ENCODE data around the gene TLDC2. TPM values are rescaled to one million over a fixed set of nuclear protein-coding genes. Genes with fewer than 3 reads are reported as not detected.
A peak's percentile ranks its signal among the peaks of the same experiment; 100 is the strongest.

The TLDC2 gene
- polyA plus RNA-seq, 3 donors, result not detected

DNA sequence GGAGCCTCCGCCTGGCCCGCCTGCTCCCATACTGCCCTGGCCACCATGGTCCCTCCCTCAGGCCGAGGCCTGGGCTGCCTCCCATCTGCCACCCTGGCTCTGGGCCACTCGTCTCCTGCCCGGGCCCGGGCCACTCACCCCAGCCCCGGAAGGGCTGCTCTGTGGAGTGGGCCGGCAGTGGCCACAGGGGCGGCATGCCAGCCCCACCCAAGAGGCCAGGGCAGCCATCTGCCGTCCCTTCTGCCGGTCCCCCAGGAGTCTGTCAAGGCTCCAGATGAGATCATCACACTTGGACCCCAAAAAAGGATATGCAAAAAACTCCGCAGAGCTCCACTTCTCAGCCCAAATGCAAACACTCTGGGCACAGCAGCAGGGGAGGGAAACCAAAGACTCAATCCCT, 23.8 kb upstream of the TLDC2 start:
- Histone ChIP-seq H3K9ac (ENCODE audit: insufficient read depth, low read length, poor library complexity, severe bottlenecking) (no peak overlapping the region), H3K79me2 (ENCODE audit: insufficient read depth, low read length) (peaks cover 4% of the 10 kb centered on the region), H3K4me3 (replicated peaks in 1 of 3; ENCODE audit: low read depth in 2 of 3, low read length in 3 of 3) (no peak overlapping the region), H3K27me3 (ENCODE audit: control insufficient read depth in 2 of 2, insufficient read depth in 2 of 2, low read length in 2 of 2) (no peaks in the 10 kb centered on the region), H4K20me1 (ENCODE audit: insufficient read depth, low read length) (peaks cover 46% of the 10 kb centered on the region), H3K9me3 (replicated peaks in 1 of 2; ENCODE audit: control insufficient read depth in 1 of 2, insufficient read depth in 1 of 2, low read length in 2 of 2) (no peaks in the 10 kb centered on the region), H3K4me2 (replicated peaks; ENCODE audit: extremely low read depth, low read length, poor library complexity, severe bottlenecking) (no peak overlapping the region), H2AFZ (ENCODE audit: insufficient read depth, low read depth, low read length, poor library complexity, severe bottlenecking) (no peak overlapping the region), H3K27ac (ENCODE audit: low read depth in 1 of 2, low read length in 2 of 2) (no peak overlapping the region), H3K4me1 (ENCODE audit: control insufficient read depth in 1 of 2, insufficient read depth in 2 of 2, low read length in 2 of 2) (peaks cover 10 to 19% of the 10 kb centered on the region in 2 donors), H3K36me3 (replicated peaks in 1 of 2; ENCODE audit: control insufficient read depth in 1 of 2, insufficient read depth in 2 of 2, low read length in 2 of 2) (peaks cover 3 to 7% of the 10 kb centered on the region in 2 donors)
- Mint-ChIP-seq H3K27ac (no peak overlapping the region), H3K9me3 (peaks cover 0 to 5% (median 3%) of the 10 kb centered on the region in 7 donors), H3K4me3 (no peak overlapping the region), H3K27me3 (ENCODE audit: low read depth in 3 of 3) (peaks cover 0 to 5% (median 0%) of the 10 kb centered on the region in 3 donors), H3K36me3 (peaks cover 9 to 12% of the 10 kb centered on the region in 2 donors), H3K4me1 (peaks cover 33% of the 10 kb centered on the region)
- DNase-seq, result no peak
- intact Hi-C loops (cut with micrococcal nuclease), result no loop called here
- TF ChIP-seq, protein P1, sequence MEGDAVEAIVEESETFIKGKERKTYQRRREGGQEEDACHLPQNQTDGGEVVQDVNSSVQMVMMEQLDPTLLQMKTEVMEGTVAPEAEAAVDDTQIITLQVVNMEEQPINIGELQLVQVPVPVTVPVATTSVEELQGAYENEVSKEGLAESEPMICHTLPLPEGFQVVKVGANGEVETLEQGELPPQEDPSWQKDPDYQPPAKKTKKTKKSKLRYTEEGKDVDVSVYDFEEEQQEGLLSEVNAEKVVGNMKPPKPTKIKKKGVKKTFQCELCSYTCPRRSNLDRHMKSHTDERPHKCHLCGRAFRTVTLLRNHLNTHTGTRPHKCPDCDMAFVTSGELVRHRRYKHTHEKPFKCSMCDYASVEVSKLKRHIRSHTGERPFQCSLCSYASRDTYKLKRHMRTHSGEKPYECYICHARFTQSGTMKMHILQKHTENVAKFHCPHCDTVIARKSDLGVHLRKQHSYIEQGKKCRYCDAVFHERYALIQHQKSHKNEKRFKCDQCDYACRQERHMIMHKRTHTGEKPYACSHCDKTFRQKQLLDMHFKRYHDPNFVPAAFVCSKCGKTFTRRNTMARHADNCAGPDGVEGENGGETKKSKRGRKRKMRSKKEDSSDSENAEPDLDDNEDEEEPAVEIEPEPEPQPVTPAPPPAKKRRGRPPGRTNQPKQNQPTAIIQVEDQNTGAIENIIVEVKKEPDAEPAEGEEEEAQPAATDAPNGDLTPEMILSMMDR (IDR thresholded peaks at IDR 0.05), result no peak
- WGBS (ENCODE audit: insufficient coverage), result 97% methylated on average over 9 of the region's 12 CpGs

DNA sequence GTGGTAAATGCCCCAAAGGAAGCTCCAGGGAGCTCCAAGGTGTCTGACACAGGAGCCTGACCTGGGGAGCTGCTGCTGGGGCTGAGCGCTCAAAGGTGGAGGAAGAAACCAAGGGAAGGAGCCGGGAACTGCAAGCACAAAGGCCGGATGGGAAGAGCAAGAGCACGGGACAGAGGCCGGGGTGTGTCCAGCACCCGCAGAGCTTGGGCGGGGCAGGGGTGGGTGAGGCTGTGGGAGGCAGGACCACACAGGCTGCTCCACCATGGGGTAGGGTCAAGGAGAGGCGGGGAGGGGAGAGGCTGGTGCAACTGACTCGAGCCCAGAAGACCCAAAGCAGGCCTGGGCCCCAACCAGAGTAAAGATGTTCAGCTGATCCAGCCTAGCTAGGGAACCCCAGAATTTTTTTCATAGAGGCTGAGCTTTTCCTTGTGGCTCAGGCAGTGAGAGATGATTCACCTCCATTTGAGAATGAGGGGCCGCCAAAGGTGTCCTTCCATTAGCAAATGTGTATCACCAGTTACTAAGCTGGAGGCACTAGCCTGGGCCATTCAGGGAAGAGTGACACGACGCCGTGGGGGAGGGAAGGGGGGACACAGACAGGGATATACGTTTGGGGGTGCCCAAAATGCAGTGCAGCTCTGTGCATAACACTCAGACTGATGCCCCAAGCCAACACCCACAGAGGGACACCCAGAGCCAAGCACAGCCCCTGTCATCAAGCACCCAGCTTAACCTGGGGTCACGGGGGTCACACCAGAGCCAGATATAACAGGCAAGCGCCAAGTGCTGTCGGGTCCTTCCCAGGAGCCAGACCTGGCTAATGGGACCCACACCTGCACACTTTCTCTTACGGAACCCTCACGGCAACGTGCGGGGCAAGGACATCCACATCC, 21.3 kb upstream of the TLDC2 start:
- Histone ChIP-seq H3K27ac (ENCODE audit: low read depth in 1 of 2, low read length in 2 of 2) (no peak overlapping the region), H2AFZ (ENCODE audit: insufficient read depth, low read depth, low read length, poor library complexity, severe bottlenecking) (no peak overlapping the region), H3K4me1 (ENCODE audit: control insufficient read depth in 1 of 2, insufficient read depth in 2 of 2, low read length in 2 of 2) (peaks cover 10% of the 10 kb centered on the region in 2 donors), H3K36me3 (replicated peaks in 1 of 2; ENCODE audit: control insufficient read depth in 1 of 2, insufficient read depth in 2 of 2, low read length in 2 of 2) (peaks cover 3 to 7% of the 10 kb centered on the region in 2 donors), H3K4me3 (replicated peaks in 1 of 3; ENCODE audit: low read depth in 2 of 3, low read length in 3 of 3) (no peak overlapping the region), H3K27me3 (ENCODE audit: control insufficient read depth in 2 of 2, insufficient read depth in 2 of 2, low read length in 2 of 2) (no peaks in the 10 kb centered on the region), H3K9me3 (replicated peaks in 1 of 2; ENCODE audit: control insufficient read depth in 1 of 2, insufficient read depth in 1 of 2, low read length in 2 of 2) (no peaks in the 10 kb centered on the region), H4K20me1 (ENCODE audit: insufficient read depth, low read length) (peaks cover 60% of the 10 kb centered on the region), H3K9ac (ENCODE audit: insufficient read depth, low read length, poor library complexity, severe bottlenecking) (no peak overlapping the region), H3K4me2 (replicated peaks; ENCODE audit: extremely low read depth, low read length, poor library complexity, severe bottlenecking) (no peak overlapping the region), H3K79me2 (ENCODE audit: insufficient read depth, low read length) (no peaks in the 10 kb centered on the region)
- 96% methylated on average over 14 of the region's 21 CpGs for WGBS (ENCODE audit: insufficient coverage)
- Mint-ChIP-seq H3K4me3 (no peak overlapping the region), H3K27me3 (ENCODE audit: low read depth in 3 of 3) (peaks cover 0 to 4% (median 0%) of the 10 kb centered on the region in 3 donors), H3K4me1 (peaks cover 36% of the 10 kb centered on the region), H3K36me3 (peaks cover 12 to 16% of the 10 kb centered on the region in 2 donors), H3K9me3 (peaks cover 0 to 5% (median 3%) of the 10 kb centered on the region in 7 donors), H3K27ac (peak overlapping the region in 2 of 7 donors; percentile 3 to 66)
- TF ChIP-seq, protein P1 (IDR thresholded peaks at IDR 0.05), result no peak
- intact Hi-C loops (cut with micrococcal nuclease), result no loop called here
- DNase-seq, result no peak

Measured in CD14-positive monocyte (primary cell).